Astrocyte of the cerebellum (primary cell): ENCODE results near the gene EPHA3.
"Not testable (repeated sequence)": the region's sequence is repeated elsewhere in the genome, so short reads cannot be mapped to it uniquely, and the experiment has no call there.

Experiments used
- DNase-seq: peaks from one replicate; pipeline ENCODE4 v3.0.0-alpha.2; 2011; ENCODE audit warnings: low read depth
- H3K4me3 ChIP-seq: 2 replicates; pipeline ENCODE4 v1.5.1; 2011; ENCODE audit warnings: mild to moderate bottlenecking, low read depth, low read length, moderate library complexity
- CTCF ChIP-seq: IDR thresholded peaks from 2 replicates; pipeline ENCODE4 v1.5.1; 2012; ENCODE audit warnings: low read length, low read depth, moderate library complexity, mild to moderate bottlenecking; ENCODE audit errors: missing control alignments
- in situ Hi-C: cut with HindIII; loops from 2 replicates; pipeline ENCODE4 v1.10.0; 2017; ENCODE audit warnings: low sequenced_read_pairs

Gene EPHA3

GRCh38 chr3:89335693-89336092 lies 228.3 kb downstream of the EPHA3 start:
- no peak overlapping the region for H3K4me3 ChIP-seq
- DNase-seq, result no peak
- no peak for TF ChIP-seq CTCF
- in situ Hi-C loops, result no loop called here

GRCh38 chr3:89340408-89340807 lies 233.0 kb downstream of the EPHA3 start:
- in situ Hi-C loops, result no loop called here
- no peak for DNase-seq
- no peak overlapping the region for H3K4me3 ChIP-seq
- no peak for TF ChIP-seq CTCF

GRCh38 chr3:89344076-89344475 lies 236.7 kb downstream of the EPHA3 start:
- no peak for DNase-seq
- TF ChIP-seq CTCF, result no peak
- in situ Hi-C loops, result no loop called here
- no peak overlapping the region for H3K4me3 ChIP-seq

- DNase-seq, H3K4me3 ChIP-seq, in situ Hi-C loops: not testable (repeated sequence)
These were observed 243.5 kb downstream of the EPHA3 start for GRCh38 chr3:89350935-89351334.

GRCh38 chr3:89353465-89353864 lies 246.0 kb downstream of the EPHA3 start:
- no peak for DNase-seq
- TF ChIP-seq CTCF, result no peak
- in situ Hi-C loops, result no loop called here
- H3K4me3 ChIP-seq, result no peak overlapping the region

- no peak overlapping the region for H3K4me3 ChIP-seq
- no peak for DNase-seq
- in situ Hi-C loops, result no loop called here
- TF ChIP-seq CTCF, result no peak
These were observed 250.9 kb downstream of the EPHA3 start for GRCh38 chr3:89358281-89358680.

- no peak for DNase-seq
- no peak for TF ChIP-seq CTCF
- H3K4me3 ChIP-seq, result no peak overlapping the region
- in situ Hi-C loops, result no loop called here
These were observed 252.7 kb downstream of the EPHA3 start for GRCh38 chr3:89360156-89360555.
